HG02763 (cell line): ENCODE results near the gene HOXC4.
"Not testable (repeated sequence)": the region's sequence is repeated elsewhere in the genome, so short reads cannot be mapped to it uniquely, and the experiment has no call there.

Source experiments
- ATAC-seq: cut with Tn5 transposase; IDR thresholded peaks from one replicate; pipeline ENCODE4 v1.9.1; 2021; ENCODE audit warnings: mild to moderate bottlenecking, moderate library complexity; ENCODE audit not compliant: unreplicated experiment

The HOXC4 gene

GRCh38 chr12:54081581-54082396, 28.2 kb downstream of the HOXC4 start:
- not testable (repeated sequence) for ATAC-seq

DNA sequence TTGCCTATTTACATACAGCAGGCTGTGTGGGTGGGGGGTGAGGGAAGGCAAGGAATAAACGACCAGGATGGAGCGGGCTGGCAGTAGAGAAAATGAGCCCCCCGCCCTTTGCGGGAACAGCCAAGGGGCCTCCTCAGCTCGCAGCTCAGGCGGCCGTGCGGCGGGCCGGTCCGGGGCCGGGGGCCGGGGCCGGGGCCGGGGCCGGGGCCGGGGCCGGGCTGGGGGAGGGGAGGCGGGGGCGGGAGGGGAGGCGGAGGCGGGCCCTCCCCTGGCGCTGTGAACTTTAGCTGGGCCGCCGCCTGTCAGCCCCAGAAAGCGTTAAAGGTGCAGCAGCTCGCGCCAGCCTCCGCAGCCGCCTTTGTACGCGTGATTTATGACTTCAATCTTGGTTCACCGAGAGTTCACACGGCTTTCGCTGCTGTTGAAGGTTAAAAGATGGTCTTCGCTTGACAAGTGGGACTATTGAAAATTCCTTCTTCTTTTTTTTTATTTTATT, 28.8 kb downstream of the HOXC4 start:
- ATAC-seq = no peak

- not testable (repeated sequence) for ATAC-seq
These were observed 34.4 kb downstream of the HOXC4 start for GRCh38 chr12:54088011-54088410.

DNA sequence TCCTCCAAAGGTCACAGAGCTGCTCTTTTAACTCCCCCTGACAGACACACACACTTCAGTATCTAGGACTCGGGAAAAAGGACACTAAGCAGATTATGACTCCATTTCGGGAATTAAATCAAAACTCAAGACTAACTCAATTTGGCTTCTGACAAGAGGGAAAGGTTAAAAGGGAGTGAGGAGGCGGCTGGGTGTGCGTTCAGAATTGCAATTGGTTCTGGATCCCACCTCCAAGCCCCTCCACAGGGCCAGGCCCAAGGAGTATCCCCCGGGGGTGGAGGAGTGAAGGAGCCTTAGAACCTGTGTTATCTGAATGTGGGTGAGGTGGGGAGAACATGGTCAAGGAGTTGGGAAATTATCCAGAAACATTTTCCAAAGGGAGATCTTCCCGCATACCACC, 35.8 kb downstream of the HOXC4 start:
- not testable (repeated sequence) for ATAC-seq

- ATAC-seq = not testable (repeated sequence)
These were observed 36.7 kb downstream of the HOXC4 start for GRCh38 chr12:54090312-54090711.

GRCh38 chr12:54092943-54093342, 39.3 kb downstream of the HOXC4 start:
- ATAC-seq = not testable (repeated sequence)

- not testable (repeated sequence) for ATAC-seq
These were observed 42.3 kb downstream of the HOXC4 start for GRCh38 chr12:54095928-54096327.

- ATAC-seq = not testable (repeated sequence)
These were observed 45.0 kb downstream of the HOXC4 start for GRCh38 chr12:54098644-54099043.

DNA sequence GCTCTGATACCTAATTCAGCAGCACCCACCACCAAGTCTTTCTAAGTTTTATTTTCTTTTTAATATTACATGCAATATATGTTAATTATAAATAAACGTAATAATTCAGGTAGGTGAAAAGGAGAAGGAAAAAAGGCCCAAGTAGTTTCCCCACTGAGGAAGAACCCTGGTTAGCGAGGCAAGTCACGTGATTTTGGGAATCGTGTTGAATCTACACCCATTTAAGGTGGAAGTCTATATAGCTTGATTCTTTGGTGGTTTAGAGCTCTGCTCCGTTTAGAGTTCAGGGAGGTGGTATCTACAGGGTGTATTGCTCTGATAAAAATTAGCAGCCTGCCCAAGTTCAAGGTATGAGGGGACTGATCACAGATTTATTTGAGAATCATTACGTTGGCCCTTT, 47.0 kb downstream of the HOXC4 start:
- not testable (repeated sequence) for ATAC-seq

DNA sequence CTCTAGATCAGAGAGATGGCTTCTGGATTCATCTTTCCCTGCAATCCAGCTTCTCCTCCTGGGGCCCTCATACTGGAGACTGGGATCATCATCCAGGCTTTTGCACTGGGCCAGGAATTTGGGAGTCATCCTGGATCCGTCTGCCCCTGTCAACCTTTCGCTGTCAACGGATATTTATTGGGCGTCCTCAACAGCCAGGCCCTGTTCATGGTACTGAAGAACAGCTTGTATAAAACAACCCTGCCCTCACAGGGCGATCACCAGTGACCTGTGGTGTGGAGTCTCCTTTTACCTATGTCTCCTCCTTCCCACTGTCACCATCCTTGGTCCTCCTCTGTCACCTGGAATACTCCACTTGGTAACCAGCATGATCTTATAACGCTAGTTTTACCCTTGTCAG, 48.6 kb downstream of the HOXC4 start:
- not testable (repeated sequence) for ATAC-seq

- not testable (repeated sequence) for ATAC-seq
These were observed 50.2 kb downstream of the HOXC4 start for GRCh38 chr12:54103827-54104226.
